Neuronal stem cell (in vitro differentiated cells): Measurements from ENCODE around the gene VSIG10L.

Experiments
- DNase-seq: peaks from one replicate; pipeline ENCODE4 v3.0.0-alpha.2; 2013; ENCODE audit warnings: low spot score
- H2AFZ ChIP-seq: one replicate; pipeline ENCODE4 v1.6.1; 2013; ENCODE audit warnings: mild to moderate bottlenecking, low read length, inconsistent platforms
- H2AK5ac ChIP-seq: 2 replicates; pipeline ENCODE4 v1.6.1; 2013; ENCODE audit warnings: low read depth, mild to moderate bottlenecking, inconsistent platforms, low read length, moderate library complexity, mixed read lengths
- H2BK120ac ChIP-seq: 2 replicates; pipeline ENCODE4 v1.6.1; 2013; ENCODE audit warnings: low read depth, mild to moderate bottlenecking, inconsistent platforms, low read length, moderate library complexity, mixed read lengths
- H2BK12ac ChIP-seq: one replicate; pipeline ENCODE4 v1.6.1; 2013; ENCODE audit warnings: low read length, inconsistent platforms
- H2BK15ac ChIP-seq: 2 replicates; pipeline ENCODE4 v1.6.1; 2013; ENCODE audit warnings: mild to moderate bottlenecking, low read length, inconsistent platforms, mixed read lengths
- H2BK5ac ChIP-seq: one replicate; pipeline ENCODE4 v1.6.1; 2013; ENCODE audit warnings: inconsistent platforms, mild to moderate bottlenecking, low read length, moderate library complexity
- H3K14ac ChIP-seq: one replicate; pipeline ENCODE4 v1.6.1; 2013; ENCODE audit warnings: low read length, inconsistent platforms
- H3K18ac ChIP-seq: 2 replicates; pipeline ENCODE4 v1.6.1; 2013; ENCODE audit warnings: low read length, inconsistent platforms
- H3K23ac ChIP-seq: 2 replicates; pipeline ENCODE4 v1.6.1; 2013; ENCODE audit warnings: low read depth, mild to moderate bottlenecking, mixed read lengths, low read length, inconsistent platforms; ENCODE audit not compliant: poor library complexity
- H3K27ac ChIP-seq: replicated peaks from 3 replicates; pipeline ENCODE4 v1.5.1; 2013; ENCODE audit warnings: low read length, inconsistent platforms
- H3K27me3 ChIP-seq, 3 experiments: 2 replicates each; pipeline ENCODE4 v1.6.1; 2013; ENCODE audit warnings: low read length in 3 of 3, mild to moderate bottlenecking in 2 of 3, inconsistent platforms in 1 of 3, low read depth in 1 of 3, mixed read lengths in 1 of 3, moderate library complexity in 1 of 3; ENCODE audit not compliant: control insufficient read depth in 3 of 3, insufficient read depth in 3 of 3
- H3K36me3 ChIP-seq, 2 donors: replicated peaks in 1 of 2; 2 replicates each; pipeline ENCODE4 v1.6.1; 2013; ENCODE audit warnings: low read length in 2 of 2; ENCODE audit not compliant: control insufficient read depth in 2 of 2, insufficient read depth in 2 of 2
- H3K4ac ChIP-seq: 2 replicates; pipeline ENCODE4 v1.6.1; 2013; ENCODE audit warnings: inconsistent platforms, mild to moderate bottlenecking, low read length, moderate library complexity
- H3K4me1 ChIP-seq, 2 donors: 1 replicate in 1 of 2; 2 replicates in 1 of 2; pipeline ENCODE4 v1.6.1; 2013; ENCODE audit warnings: low read length in 2 of 2, low read depth in 1 of 2; ENCODE audit not compliant: control insufficient read depth in 2 of 2, insufficient read depth in 1 of 2
- H3K4me2 ChIP-seq: one replicate; pipeline ENCODE4 v1.6.1; 2013; ENCODE audit warnings: mild to moderate bottlenecking, low read length, inconsistent platforms; ENCODE audit not compliant: insufficient read depth, poor library complexity, severe bottlenecking
- H3K4me3 ChIP-seq, 2 donors: 2 replicates each; pipeline ENCODE4 v1.5.1; 2013; ENCODE audit warnings: low read length in 2 of 2, mild to moderate bottlenecking in 2 of 2, inconsistent platforms in 1 of 2, moderate library complexity in 1 of 2
- H3K79me1 ChIP-seq: one replicate; pipeline ENCODE4 v1.6.1; 2013; ENCODE audit warnings: low read depth, mild to moderate bottlenecking, inconsistent platforms, low read length, moderate library complexity
- H3K9ac ChIP-seq: one replicate; pipeline ENCODE4 v1.6.1; 2013; ENCODE audit warnings: mild to moderate bottlenecking, low read depth, low read length, inconsistent platforms; ENCODE audit not compliant: poor library complexity
- H3K9me3 ChIP-seq, 2 donors: replicated peaks in 1 of 2; 2 replicates each; pipeline versions ENCODE3 to v1.6.1; 2013; ENCODE audit warnings: low read length in 2 of 2, mild to moderate bottlenecking in 2 of 2, inconsistent platforms in 1 of 2, low read depth in 1 of 2, mixed read lengths in 1 of 2, moderate library complexity in 1 of 2; ENCODE audit not compliant: control insufficient read depth in 2 of 2, insufficient read depth in 1 of 2
- H4K8ac ChIP-seq: one replicate; pipeline ENCODE4 v1.6.1; 2013; ENCODE audit warnings: low read depth, mild to moderate bottlenecking, inconsistent platforms, low read length, moderate library complexity
- H4K91ac ChIP-seq: one replicate; pipeline ENCODE4 v1.6.1; 2013; ENCODE audit warnings: low read length, low read depth, mild to moderate bottlenecking, inconsistent platforms; ENCODE audit not compliant: poor library complexity
- WGBS, 2 donors: extraction: QIAGEN DNeasy Blood & Tissue Kit; methylation state at CpG; one replicate each; pipeline ENCODE4 v1.1.7; 2013; ENCODE audit warnings: missing lambda C conversion rate in 2 of 2, mixed read lengths in 1 of 2; ENCODE audit not compliant: insufficient read length in 2 of 2, insufficient replicate concordance in 1 of 2; ENCODE audit errors: extremely low coverage in 2 of 2; 5-methylcytosine and 5-hydroxymethylcytosine counted together

The VSIG10L gene

DNA sequence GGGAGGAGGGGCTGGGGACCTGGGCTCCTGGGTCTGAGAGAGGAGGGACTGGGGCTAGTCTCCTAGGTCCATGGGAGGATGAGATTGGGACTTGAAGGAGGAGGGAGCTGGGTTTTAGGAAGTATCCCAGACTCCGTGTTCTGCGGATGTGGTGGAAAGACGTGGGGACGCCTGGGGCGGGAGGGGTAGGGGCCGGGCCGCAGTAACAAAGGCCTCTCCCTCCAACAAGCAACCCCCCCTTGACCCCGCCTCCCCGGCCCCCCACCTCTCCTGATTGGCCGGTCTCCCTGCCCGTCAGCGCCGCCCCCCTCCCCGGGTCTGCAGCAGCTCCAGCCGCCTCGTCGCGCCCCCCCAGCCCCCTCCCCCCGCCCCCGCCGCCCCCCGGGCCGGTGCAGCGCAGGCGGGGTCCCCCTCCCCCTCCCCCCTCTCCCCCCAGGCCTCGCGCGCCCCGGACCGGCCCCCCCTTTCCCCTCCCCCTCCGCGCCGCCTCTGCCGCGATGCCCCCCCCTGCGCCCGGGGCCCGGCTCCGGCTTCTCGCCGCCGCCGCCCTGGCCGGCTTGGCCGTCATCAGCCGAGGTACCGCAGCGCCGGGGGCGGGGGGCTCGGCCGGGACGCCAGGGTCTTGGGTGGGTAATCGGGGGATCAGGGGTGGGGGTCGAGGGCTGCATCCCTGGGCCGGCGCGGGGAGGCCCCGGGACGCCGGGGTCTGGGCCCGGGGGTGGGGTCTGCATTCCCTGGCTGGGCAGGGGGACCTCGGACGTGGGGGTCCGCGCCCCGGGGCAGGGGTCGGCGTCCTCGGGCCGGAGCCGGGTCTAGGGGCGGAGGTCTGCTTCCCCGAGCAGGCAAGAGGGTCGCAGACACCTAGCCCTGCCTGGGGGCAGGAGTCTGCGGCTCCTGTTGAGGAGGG lies 30.3 kb downstream of the VSIG10L start, which contains the start of gene IGLON5:
Gene IGLON5, plus strand, starts transcription at position 294 of the 907 bp plus-strand sequence. Its CDS starts 204 bp downstream, at position 498.
- peaks cover 0 to 6% of the 10 kb centered on the region in 2 donors for H3K4me1 ChIP-seq
- no peak within 1 kb of the TSS for H3K4ac ChIP-seq
- peaks cover 0 to 16% (median 0%) of the 10 kb centered on the region in 3 experiments for H3K27me3 ChIP-seq
- H4K91ac ChIP-seq: no peak within 1 kb of the TSS
- H4K8ac ChIP-seq: no peak within 1 kb of the TSS
- H3K79me1 ChIP-seq: no peaks in the 10 kb centered on the region
- peak within 1 kb of the TSS; percentile 80 for H3K9ac ChIP-seq
- H3K14ac ChIP-seq: no peak within 1 kb of the TSS
- peak within 1 kb of the TSS; percentile 91 for H3K18ac ChIP-seq
- no peak within 1 kb of the TSS for H2BK12ac ChIP-seq
- H2AFZ ChIP-seq: peak within 1 kb of the TSS; percentile 75
- H3K4me3 ChIP-seq: peak within 1 kb of the TSS; percentile 26 to 85
- peak within 1 kb of the TSS; percentile 90 for H3K4me2 ChIP-seq
- no CpG with 5 or more reads among the region's 76 CpGs for WGBS, 2 donors
- peak; percentile 31 for DNase-seq
- H3K23ac ChIP-seq: no peak within 1 kb of the TSS
- H3K27ac ChIP-seq: no peak within 1 kb of the TSS
- H2BK120ac ChIP-seq: no peak within 1 kb of the TSS
- H2BK5ac ChIP-seq: no peak within 1 kb of the TSS
- H3K9me3 ChIP-seq: peaks cover 0 to 9% of the 10 kb centered on the region in 2 donors
- no peak within 1 kb of the TSS for H2BK15ac ChIP-seq
- H2AK5ac ChIP-seq: no peak within 1 kb of the TSS
- no peaks in the 10 kb centered on the region for H3K36me3 ChIP-seq

DNA sequence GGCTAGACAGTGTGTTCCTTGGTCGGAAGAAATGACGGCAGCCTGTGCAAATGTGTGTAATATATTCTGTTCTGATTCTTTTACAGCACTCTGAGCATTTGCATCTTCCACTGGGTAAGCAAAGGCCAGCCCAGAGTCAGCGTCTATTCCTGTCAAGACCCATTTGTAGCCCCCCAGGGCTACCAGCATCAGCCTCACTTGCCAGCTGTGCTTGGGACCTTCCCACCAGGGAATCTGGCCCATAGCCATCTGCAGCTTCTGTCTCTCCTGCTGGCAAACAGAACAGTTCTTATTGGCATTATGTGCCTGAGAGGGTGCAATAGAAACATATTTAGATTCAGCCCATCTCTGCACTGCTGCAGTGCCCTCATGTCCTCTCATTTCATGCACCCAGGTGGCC lies 36.5 kb downstream of the VSIG10L start:
- H2BK15ac ChIP-seq: no peak overlapping the region
- peaks cover 0 to 3% (median 0%) of the 10 kb centered on the region in 3 experiments for H3K27me3 ChIP-seq
- H3K18ac ChIP-seq: no peak overlapping the region
- H2BK5ac ChIP-seq: no peak overlapping the region
- DNase-seq: no peak
- H3K36me3 ChIP-seq: no peaks in the 10 kb centered on the region
- no peak overlapping the region for H4K8ac ChIP-seq
- peaks cover 2 to 3% of the 10 kb centered on the region in 2 donors for H3K9me3 ChIP-seq
- no peak overlapping the region for H2BK120ac ChIP-seq
- H2AK5ac ChIP-seq: no peak overlapping the region
- H3K4me3 ChIP-seq: no peak overlapping the region
- H2AFZ ChIP-seq: no peak overlapping the region
- no peak overlapping the region for H3K23ac ChIP-seq
- H3K4me2 ChIP-seq: no peak overlapping the region
- no peak overlapping the region for H3K4ac ChIP-seq
- WGBS, 2 donors: no CpG with 5 or more reads among the region's 3 CpGs
- H4K91ac ChIP-seq: no peak overlapping the region
- H2BK12ac ChIP-seq: no peak overlapping the region
- no peak overlapping the region for H3K9ac ChIP-seq
- H3K79me1 ChIP-seq: no peaks in the 10 kb centered on the region
- no peak overlapping the region for H3K14ac ChIP-seq
- H3K4me1 ChIP-seq: no peaks in the 10 kb centered on the region
- H3K27ac ChIP-seq: no peak overlapping the region

DNA sequence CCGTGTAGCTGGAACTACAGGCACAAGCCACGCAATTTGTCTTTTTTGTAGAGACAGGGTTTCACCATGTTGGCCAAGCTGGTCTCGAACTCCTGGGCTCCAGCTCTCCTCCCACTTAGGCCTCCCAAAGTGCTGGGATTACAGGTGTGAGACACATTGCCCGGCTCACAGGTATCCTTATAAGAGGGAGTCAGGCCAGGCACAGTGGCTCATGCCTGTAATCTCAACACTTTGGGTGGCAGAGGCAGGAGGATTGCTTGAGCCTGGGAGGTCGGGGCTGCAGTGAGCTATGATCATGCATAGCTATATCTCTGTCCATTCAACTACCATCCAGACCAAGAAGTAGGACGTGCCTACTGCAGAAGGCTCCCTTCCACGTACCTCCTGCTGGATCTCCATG lies 40.7 kb downstream of the VSIG10L start:
- Histone ChIP-seq H2BK120ac (no peak overlapping the region), H3K4ac (no peak overlapping the region), H3K4me1 (peaks cover 0 to under 1% of the 10 kb centered on the region in 2 donors), H3K79me1 (no peaks in the 10 kb centered on the region), H3K23ac (no peak overlapping the region), H3K18ac (no peak overlapping the region), H3K27me3 (peaks cover 0 to 4% (median 0%) of the 10 kb centered on the region in 3 experiments), H3K36me3 (no peaks in the 10 kb centered on the region), H3K9ac (no peak overlapping the region), H2BK15ac (no peak overlapping the region), H3K9me3 (peaks cover 0 to 2% of the 10 kb centered on the region in 2 donors), H2AK5ac (no peak overlapping the region), H3K4me2 (no peak overlapping the region), H2BK5ac (no peak overlapping the region), H4K8ac (no peak overlapping the region), H2BK12ac (no peak overlapping the region), H4K91ac (no peak overlapping the region), H3K4me3 (no peak overlapping the region), H3K27ac (no peak overlapping the region), H3K14ac (no peak overlapping the region), H2AFZ (no peak overlapping the region)
- DNase-seq: no peak
- WGBS, 2 donors: no CpG with 5 or more reads among the region's 7 CpGs

DNA sequence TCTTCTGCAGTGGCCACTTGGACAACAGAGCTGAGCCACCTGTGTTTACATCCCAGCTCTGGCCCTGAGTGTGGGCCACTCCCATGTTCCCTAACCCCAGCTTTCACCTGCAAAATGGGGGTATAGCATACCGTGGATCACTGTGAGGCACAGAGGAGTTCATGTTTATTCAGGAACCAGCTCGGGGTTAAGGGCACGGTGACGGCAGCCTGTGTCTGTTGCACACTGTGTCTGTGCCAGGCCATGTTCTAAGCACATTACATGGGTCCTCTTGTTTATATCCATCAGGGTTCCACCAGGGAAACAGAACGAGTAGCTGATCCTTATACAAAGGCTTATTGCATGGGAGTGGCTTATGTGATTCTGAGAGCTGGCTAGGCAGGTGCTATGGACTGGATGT lies 44.5 kb downstream of the VSIG10L start:
- H3K4ac ChIP-seq: no peak overlapping the region
- H3K4me2 ChIP-seq: no peak overlapping the region
- H3K4me1 ChIP-seq: peaks cover 14 to 18% of the 10 kb centered on the region in 2 donors
- no peak overlapping the region for H3K27ac ChIP-seq
- H3K23ac ChIP-seq: no peak overlapping the region
- no peak overlapping the region for H3K14ac ChIP-seq
- no peak overlapping the region for H2BK120ac ChIP-seq
- H2BK12ac ChIP-seq: no peak overlapping the region
- H3K9me3 ChIP-seq: no peaks in the 10 kb centered on the region
- no peaks in the 10 kb centered on the region for H3K79me1 ChIP-seq
- no peak overlapping the region for H2BK15ac ChIP-seq
- DNase-seq: no peak
- H3K4me3 ChIP-seq: no peak overlapping the region
- no peak overlapping the region for H3K9ac ChIP-seq
- H3K18ac ChIP-seq: no peak overlapping the region
- H2AK5ac ChIP-seq: no peak overlapping the region
- no peak overlapping the region for H2AFZ ChIP-seq
- H3K27me3 ChIP-seq: peaks cover 0 to 4% (median 0%) of the 10 kb centered on the region in 3 experiments
- no peak overlapping the region for H2BK5ac ChIP-seq
- no peak overlapping the region for H4K91ac ChIP-seq
- WGBS, 2 donors: no CpG with 5 or more reads among the region's 5 CpGs
- H3K36me3 ChIP-seq: no peaks in the 10 kb centered on the region
- no peak overlapping the region for H4K8ac ChIP-seq
